Esophagus squamous epithelium (tissue), 4 donors: ENCODE measurements around the gene OR13C2.

Source experiments
- POLR2A ChIP-seq, 4 donors: fragments of 450-650 bp; IDR thresholded peaks; one replicate each; pipeline ENCODE4 v1.6.1; 2017; ENCODE audit warnings: antibody characterized with exemption in 4 of 4, mild to moderate bottlenecking in 4 of 4, moderate library complexity in 3 of 4
- TF ChIP-seq, protein P1 (sequence below), 6 experiments: fragments of 450-650 bp in 4 of 6; fragments of 200-600 bp in 2 of 6; sonication (generic) in 2 of 6; IDR thresholded peaks; one replicate each; pipeline ENCODE4 v1.5.1; 2016 to 2019; ENCODE audit warnings: antibody characterized with exemption in 6 of 6, mild to moderate bottlenecking in 4 of 6, moderate library complexity in 4 of 6

DNA sequence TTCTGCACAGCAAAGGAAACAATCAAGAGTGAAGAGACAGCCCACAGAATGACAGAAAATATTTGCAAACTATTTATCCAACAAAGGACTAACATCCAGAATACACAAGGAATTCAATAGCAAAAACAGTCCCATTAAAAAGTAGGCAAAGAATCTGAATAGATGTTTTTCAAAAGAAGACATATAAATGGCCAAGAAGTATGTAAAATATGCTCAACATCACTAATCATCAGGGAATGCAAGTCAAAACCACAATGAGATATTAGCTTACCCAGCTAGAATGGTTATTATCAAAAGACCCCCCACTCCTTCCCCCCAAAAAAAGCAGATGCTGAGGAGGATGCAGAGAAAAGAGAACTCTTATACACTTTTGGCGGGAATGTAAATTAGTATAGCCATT, 49.9 kb downstream of the OR13C2 start:
- TF ChIP-seq, protein P1, sequence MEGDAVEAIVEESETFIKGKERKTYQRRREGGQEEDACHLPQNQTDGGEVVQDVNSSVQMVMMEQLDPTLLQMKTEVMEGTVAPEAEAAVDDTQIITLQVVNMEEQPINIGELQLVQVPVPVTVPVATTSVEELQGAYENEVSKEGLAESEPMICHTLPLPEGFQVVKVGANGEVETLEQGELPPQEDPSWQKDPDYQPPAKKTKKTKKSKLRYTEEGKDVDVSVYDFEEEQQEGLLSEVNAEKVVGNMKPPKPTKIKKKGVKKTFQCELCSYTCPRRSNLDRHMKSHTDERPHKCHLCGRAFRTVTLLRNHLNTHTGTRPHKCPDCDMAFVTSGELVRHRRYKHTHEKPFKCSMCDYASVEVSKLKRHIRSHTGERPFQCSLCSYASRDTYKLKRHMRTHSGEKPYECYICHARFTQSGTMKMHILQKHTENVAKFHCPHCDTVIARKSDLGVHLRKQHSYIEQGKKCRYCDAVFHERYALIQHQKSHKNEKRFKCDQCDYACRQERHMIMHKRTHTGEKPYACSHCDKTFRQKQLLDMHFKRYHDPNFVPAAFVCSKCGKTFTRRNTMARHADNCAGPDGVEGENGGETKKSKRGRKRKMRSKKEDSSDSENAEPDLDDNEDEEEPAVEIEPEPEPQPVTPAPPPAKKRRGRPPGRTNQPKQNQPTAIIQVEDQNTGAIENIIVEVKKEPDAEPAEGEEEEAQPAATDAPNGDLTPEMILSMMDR (IDR thresholded peaks at IDR 0.05) = no peak
- TF ChIP-seq POLR2A (IDR thresholded peaks at IDR 0.05) = no peak
